Amniotic stem cell (primary cell): ENCODE measurements around the gene STRN3.
"Not testable (repeated sequence)": the region's sequence is repeated elsewhere in the genome, so short reads cannot be mapped to it uniquely, and the experiment has no call there.

Source experiments
- DNase-seq: peaks from one replicate; lab custom pipeline; 2025; lab: John Stamatoyannopoulos, UW

STRN3 gene

GRCh38 chr14:30969796-30970195 lies 56.4 kb downstream of the STRN3 start:
- not testable (repeated sequence) for DNase-seq

- DNase-seq: not testable (repeated sequence)
Measured at GRCh38 chr14:30967364-30968098, 58.6 kb downstream of the STRN3 start.

- no peak for DNase-seq
Measured at GRCh38 chr14:30966415-30967363, 59.5 kb downstream of the STRN3 start.

- not testable (repeated sequence) for DNase-seq
Measured at GRCh38 chr14:30965861-30966260, 60.3 kb downstream of the STRN3 start.

DNA sequence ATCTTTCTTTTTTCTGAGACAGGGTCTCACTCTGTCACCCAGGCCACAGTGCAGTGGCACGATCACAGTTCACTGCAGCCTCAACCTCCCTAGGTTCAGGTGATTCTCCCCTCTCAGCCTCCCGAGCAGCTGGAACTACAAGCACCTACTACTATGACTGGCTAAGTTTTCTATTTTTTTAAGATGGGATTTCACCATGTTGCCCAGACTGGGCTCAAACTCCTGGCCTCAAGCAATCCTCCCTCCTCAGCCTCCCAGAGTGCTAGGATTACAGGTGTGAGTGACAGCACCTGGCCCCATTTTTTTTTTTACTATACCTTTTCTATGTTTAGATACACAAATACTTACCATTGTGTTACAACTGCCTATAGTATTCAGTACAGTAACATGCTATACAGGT lies 63.6 kb downstream of the STRN3 start:
- not testable (repeated sequence) for DNase-seq

DNA sequence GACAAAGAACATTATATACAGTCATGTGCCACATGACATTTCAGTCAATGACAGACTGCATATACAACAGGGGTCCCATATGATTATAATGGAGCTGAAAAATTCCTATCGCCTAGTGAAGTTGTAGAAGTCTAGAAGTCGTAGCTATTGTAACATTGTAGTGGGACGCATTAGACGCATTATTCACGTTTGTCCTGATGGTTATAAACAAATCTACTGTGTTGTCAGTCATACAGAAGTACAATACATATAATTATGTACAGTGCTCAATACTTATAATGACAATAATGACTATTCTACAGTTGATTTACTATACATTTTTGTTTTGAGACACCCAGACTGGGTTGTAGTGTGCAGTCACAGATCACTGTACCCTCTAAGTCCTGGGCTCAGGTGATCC lies 64.8 kb downstream of the STRN3 start:
- no peak for DNase-seq

DNA sequence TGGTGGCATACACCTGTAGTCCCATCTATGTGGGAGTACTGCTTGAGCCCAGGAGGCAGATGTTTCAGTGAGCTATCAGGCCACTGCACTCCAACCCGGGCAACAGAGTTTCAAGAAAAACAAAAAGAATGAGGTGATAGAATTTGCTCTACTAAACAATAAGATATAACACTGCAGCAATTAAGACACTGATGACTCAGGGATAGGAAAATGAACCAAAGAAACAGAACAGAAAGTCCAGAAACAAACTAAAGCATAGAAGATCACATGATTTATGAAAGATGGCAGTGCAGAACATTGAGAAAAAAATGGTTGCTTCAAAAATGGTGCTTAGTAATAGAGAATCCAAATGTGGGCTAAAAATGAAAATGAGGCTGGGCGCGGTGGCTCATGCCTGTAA lies 66.0 kb downstream of the STRN3 start:
- DNase-seq: no peak

DNA sequence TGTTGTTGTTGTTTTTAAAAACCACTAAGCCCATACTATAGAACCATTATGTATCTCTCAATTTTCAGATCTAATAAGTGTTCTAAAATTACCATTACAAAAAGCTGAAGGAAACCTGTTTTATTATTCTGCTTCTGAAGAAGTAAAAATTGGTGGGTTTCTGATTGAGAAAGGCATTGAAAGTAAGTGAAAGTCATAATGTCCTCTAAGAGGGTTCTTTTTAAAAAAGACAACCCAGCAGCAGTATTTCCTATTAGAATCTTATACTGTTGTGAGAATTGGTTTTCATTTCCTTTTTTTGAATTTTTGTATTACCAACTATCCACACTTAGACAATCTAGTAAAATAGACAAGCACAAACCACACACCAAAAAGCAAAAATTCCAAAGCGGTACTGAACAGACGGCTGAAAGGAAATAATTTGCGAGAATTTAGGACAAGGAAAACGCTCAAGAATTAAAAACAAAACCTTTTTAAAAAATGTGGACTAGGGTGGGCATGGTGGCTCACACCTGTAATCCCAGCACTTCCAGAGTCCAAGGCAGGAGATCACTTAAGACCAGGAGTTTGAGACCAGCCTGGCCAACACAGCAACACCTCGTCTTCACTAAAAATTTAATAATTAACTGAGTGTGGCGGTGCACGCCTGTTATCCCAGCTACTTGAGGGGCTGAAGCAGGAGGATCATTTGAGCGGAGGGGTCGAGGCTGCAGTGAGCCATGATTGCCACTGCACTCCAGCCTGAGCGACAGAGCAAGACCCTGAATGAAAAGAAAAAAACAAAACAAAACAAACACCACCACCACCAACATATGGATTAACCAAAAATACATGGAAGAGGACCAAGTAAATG lies 67.4 kb downstream of the STRN3 start:
- DNase-seq: no peak

DNA sequence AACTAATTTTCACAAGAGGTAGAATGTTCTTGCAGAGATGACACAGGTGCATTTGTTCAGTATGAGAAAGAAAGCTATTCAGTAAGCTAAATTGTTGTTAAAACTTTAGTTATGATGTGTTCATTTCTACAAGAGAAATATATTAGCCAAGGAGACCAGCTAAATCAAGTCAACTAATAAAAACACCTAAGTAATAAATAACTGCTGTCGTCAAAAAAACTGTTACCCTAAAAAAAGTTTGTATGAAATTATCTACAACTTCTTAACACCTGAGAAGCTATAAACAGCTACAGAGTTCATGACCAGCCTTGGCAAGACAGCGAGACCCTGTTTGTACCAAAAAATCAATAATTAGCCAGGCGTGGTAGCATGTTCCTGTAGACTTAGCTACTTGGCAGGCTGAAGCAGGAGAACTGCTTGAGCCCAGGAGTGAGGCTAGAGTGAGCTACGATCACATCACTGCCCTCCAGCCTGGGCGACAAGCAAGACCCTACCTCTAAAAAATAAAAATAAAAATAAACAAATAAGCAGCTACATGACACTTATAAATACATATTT lies 68.3 kb downstream of the STRN3 start:
- DNase-seq: no peak

GRCh38 chr14:30949651-30950050 lies 76.5 kb downstream of the STRN3 start:
- DNase-seq: no peak

- no peak for DNase-seq
Measured at GRCh38 chr14:30943694-30944093, 82.5 kb downstream of the STRN3 start.

DNA sequence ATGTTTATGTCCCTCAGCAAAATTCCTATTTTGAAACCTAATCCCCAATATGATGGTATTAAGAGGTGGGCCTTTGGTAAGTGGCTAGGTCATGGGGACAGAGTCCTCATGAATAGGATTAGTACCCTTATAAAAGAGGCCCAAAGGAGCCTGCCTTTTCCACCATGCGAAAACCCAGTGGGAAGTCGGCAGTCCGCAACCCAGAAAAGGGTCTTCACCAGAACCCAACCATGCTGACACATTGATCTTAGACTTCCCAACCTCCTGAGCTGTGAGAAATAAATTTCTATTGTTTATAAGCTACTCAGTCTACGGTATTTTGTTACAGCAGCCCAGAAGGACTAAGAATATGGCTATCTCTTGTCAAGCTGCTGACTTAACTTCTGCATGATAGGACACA lies 85.3 kb downstream of the STRN3 start:
- no peak for DNase-seq

DNA sequence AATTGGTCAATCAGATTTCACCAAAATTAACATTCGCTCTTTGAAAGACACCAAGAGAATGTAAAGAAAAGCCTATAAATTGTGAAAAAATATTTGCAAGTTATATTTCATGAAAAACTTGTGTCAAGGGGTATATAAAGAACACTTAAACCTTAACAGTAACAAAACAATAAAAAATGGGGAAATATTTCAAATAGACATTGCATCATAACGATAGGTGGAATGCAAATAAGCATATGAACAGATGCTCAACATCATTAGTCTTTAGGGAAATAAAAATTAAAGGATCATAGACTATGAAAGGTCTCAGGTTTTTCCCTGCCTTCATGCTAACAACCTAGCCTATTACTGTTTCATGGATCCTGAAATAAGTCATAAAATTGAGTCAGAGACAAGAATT lies 87.6 kb downstream of the STRN3 start:
- DNase-seq: no peak

GRCh38 chr14:30935445-30935844 lies 90.7 kb downstream of the STRN3 start:
- DNase-seq: no peak

DNA sequence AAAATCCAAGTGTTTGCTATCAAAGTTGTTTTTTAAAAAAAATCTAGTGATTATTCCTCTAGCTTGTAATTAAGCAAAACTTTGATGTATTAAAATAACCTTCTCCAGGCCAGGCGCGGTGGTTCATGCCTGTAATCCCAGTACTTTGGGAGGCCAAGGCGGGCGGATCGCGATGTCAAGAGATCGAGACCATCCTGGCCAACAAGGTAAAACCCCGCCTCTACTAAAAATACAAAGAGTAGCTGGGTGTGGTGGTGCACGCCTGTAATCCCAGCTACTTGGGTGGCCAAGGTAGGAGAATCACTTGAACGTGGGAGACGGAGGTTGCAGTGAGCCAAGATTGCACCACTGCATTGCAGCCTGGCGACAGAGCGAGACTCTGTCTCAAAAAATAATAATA lies 92.2 kb downstream of the STRN3 start:
- DNase-seq: not testable (repeated sequence)

DNA sequence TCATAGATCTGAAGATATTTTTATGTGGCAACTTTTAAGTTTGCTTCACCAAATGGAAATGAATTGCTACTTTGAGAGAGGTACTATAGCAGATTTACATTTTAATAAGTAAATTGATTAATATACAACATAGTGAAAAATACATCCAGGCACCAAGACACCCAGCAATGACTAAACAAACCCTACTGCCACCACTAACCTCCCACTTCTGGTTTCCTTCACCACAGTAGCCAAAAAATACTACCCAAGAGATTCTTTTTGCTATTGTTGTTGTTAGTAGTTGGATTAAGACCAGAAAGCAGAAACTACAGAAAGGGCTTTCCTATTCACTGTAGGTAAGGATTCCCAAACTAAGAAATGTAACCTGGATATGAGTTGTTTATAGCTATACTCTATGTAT lies 97.7 kb downstream of the STRN3 start:
- no peak for DNase-seq

- no peak for DNase-seq
Measured at GRCh38 chr14:30925254-30925653, 100.9 kb downstream of the STRN3 start.

GRCh38 chr14:30921788-30922187 lies 104.4 kb downstream of the STRN3 start:
- DNase-seq: no peak

DNA sequence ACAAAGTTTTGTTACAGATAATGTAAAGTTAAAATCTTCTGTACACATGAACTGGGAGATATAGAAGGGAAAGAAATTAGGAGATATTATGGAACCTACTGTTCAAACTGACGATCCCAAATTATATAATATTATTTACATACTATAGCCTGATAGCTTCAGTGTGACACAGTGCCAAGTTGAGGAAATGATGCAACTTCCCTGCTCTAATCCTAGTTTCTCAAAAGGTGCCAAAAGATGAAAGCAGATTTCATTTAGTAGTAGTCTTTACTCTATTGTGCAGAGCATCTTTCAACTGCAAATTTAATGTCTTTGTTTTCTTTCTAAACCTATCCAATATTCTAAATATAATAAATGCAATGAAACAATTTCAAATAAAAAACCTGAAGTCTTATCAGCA lies 104.9 kb downstream of the STRN3 start:
- no peak for DNase-seq

- DNase-seq: no peak
Measured at GRCh38 chr14:30915596-30915995, 110.6 kb downstream of the STRN3 start.

GRCh38 chr14:30914812-30915211 lies 111.4 kb downstream of the STRN3 start:
- DNase-seq: no peak

DNA sequence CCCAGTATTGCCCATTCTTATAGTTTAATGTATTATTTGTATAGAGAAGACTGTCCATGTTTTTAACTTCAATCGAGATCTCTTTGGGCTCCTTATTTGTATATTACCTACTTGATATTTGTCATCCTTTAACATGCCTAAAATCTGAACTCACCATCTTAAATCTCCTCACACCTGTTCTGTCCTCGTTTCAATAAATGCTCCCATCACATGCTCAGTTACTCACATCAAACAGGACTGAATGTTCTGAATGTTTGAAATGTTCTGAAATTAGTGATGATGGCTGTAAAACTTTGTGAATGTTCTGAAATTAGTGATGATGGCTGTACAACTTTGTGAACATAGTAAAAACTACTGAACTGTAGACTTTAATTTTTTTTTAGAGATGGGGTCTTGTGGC lies 117.4 kb downstream of the STRN3 start:
- DNase-seq: no peak
